CD4-positive, alpha-beta T cell treated with Interleukin-17A for 4 hours (primary cell): Measurements from ENCODE around the gene NMUR1.
"Not testable (repeated sequence)": the region's sequence is repeated elsewhere in the genome, so short reads cannot be mapped to it uniquely, and the experiment has no call there.

ENCODE experiments used
- DNase-seq: peaks from one replicate; pipeline ENCODE4 v3.0.0-alpha.2; 2020; ENCODE audit warnings: mixed read lengths

Gene NMUR1, protein sequence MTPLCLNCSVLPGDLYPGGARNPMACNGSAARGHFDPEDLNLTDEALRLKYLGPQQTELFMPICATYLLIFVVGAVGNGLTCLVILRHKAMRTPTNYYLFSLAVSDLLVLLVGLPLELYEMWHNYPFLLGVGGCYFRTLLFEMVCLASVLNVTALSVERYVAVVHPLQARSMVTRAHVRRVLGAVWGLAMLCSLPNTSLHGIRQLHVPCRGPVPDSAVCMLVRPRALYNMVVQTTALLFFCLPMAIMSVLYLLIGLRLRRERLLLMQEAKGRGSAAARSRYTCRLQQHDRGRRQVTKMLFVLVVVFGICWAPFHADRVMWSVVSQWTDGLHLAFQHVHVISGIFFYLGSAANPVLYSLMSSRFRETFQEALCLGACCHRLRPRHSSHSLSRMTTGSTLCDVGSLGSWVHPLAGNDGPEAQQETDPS

GRCh38 chr2:231530099-231531011, at the start of gene NMUR1:
Gene NMUR1, minus strand, starts transcription at chr2:231530445. Its CDS starts 84 bp downstream, at chr2:231530361.
- peak; percentile 79 for DNase-seq

DNA sequence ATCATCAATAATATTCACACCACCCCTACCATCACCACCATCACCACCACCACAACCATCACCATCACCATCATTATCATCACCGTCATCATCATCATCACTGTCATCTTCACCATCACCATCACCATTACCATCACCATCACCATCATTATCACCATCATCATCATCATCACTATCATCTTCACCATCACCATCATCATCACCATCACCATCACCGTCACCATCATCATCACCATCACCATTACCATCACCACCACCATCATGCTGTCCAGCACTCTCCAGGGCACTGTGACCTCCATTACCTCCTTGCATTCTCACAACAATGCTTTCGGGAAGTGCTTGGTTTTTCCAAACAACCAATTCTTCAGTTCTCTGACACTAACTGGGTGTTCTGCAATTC, 49.3 kb upstream of the NMUR1 start:
- DNase-seq, result no peak

GRCh38 chr2:231578655-231579054, 48.4 kb upstream of the NMUR1 start:
- not testable (repeated sequence) for DNase-seq

DNA sequence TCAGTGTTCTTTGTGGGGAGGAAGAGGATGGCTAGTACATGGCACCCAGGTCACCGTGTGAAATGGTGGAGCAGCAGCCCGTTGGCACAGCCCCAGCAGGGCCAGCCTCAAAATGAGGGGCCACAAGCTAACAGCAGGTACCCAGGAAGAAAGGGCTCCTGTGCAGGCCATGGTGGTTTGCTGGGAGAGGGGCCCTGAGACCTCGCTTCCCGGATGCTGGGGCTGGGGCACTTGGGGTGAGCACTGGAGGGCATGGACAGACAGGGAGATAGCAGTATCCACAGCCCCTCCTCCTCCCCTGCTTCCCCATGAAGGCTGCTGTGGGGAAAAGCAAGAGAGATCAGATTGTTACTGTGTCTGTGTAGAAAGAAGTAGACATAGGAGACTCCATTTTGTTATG, 46.2 kb upstream of the NMUR1 start:
- DNase-seq, result no peak

GRCh38 chr2:231575612-231576256, 45.5 kb upstream of the NMUR1 start:
- DNase-seq, result no peak

DNA sequence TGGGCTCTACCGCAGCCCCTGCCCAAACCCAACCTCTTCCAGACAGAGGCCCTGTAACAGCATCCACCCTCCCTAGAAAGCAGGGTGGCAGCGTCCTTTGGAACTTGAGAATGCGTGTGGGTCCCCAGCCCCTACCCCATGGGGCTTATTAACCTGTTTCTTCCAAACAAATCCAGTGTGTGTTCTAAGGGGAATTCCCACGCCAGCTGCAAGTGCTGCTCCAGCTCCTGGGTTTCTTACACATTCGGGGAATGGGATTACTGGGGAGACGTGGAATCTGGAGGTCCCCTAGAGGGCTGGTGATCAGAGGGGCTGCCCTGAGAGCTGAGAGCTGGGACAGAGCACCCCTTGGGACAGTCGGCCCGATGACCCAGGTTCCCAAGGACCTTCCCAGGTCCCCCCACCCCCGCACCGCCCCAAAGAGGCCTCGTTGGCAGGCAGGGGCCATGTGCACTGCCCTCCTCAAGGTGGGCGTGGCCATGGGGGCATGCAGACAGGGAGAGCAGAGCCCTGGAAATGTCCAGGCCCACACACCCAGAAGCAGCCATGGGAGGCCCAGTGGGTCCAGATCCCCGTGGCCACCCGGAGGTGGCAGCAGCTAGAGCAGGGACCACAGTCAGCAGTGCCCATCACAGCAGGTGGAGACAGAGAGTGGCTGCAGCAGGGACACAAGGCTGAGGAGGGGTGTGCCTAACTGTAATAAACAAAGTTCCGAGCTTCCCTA, 43.6 kb upstream of the NMUR1 start:
- DNase-seq, result no peak

GRCh38 chr2:231573096-231573495, 42.9 kb upstream of the NMUR1 start:
- DNase-seq, result no peak

- no peak for DNase-seq
Observed at GRCh38 chr2:231571661-231572191, 41.5 kb upstream of the NMUR1 start.

- not testable (repeated sequence) for DNase-seq
Observed at GRCh38 chr2:231570915-231571314, 40.7 kb upstream of the NMUR1 start.

DNA sequence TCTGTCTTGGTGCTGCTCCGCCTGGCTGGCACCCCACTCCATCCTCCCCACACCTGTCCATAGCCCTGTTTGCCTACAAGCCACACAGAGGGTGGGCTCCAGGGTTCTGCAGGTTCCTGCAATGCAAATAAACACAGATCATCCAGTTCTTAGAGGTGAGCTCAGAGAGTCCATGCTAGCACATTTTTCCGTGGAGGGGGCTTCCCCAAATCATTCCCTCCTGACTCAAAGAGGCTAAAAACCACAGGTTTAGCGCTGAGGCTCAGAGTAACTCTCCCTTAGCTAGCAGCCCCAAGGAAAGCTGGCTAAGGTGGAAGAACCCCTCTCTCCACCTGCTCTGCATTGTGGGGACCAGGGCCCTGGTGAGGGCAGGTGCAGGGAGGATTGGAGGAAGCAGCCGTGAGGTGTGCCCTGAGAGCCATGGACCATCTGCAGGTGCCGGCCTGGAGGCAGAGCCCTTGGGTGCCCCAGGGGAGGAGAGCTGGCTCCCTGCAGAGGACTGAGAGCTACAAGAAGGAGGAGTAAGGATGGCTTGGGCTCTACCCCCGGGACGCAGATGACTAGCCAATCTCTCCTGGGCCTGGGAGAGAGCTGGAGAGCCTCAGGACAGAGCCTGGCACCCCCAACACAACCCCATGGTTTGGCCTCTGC, 38.7 kb upstream of the NMUR1 start:
- no peak for DNase-seq

DNA sequence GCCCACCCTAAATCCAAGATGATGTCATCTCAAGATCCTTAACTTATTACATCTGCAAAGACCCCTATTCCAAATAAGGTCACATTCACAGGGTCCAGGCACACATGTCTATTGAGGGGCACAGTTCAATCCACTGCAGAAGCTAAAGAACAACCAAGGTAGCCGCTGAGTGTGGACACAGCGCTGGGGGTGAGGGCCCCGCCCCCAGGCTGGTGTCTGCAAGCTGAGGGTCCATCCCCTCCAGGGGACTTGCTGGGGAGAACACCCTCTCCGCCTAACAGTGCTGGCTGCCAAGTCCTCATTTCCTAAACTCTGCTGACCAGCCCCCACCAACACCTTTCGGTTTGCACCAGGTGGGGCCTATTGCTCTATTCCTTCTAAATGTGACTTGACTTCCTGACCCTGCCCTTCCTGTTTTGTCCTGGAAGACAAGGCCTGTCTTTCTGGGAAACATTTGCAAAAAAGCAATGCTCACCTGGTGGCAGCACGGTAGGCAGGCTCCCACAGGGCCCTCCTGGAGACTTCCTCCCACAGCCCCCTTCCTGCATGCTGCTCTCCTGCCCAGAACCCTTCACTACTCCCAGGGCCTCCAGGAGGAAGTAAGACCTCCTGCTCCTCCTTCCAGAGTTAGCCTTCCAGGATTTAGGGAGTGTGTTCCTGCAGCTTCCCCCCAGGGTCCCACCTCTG, 38.0 kb upstream of the NMUR1 start:
- no peak for DNase-seq

DNA sequence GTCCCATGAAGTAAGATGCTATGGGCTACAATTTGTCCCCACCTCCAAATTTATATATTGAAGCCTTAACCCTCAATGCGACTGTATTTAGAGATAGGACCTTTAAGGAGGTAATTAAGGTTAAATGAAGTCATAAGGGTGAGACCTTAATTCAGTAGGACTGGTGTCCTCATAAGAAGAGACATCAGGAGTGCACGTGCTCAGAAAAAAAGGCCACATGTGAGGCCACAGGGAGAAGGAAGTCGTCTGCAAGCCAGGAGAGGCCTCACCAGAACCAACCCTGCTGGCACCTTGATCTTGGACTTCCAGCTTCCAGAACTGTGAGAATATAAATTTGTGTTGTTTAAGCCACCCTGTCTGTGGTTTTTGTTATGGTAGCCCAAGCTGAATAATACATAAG, 36.9 kb upstream of the NMUR1 start:
- DNase-seq, result no peak

GRCh38 chr2:231565887-231566594, 35.8 kb upstream of the NMUR1 start:
- no peak for DNase-seq

- peak; percentile 17 for DNase-seq
Observed at GRCh38 chr2:231563378-231563961, 33.2 kb upstream of the NMUR1 start.

GRCh38 chr2:231557571-231558217, 27.4 kb upstream of the NMUR1 start:
- peak; percentile 64 for DNase-seq

DNA sequence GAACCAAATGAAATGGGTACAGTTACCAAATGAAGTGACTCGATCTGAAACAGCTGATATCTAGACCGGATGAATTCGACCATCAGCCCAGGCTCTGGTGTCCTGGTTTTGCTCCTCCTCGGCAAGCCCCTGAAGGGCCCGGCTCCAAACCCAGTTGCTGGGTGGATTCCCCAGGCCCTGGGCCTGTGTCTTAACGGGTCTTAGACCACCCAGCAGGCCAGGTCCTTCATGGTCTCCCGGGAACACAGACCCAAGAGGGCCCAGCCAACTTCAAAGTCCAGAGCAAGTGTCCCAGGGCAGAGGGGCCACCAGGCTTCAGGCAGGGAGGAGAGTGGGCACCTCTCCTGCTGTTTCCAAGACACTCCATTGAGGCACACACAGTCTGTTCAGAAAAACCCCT, 26.7 kb upstream of the NMUR1 start:
- DNase-seq, result no peak

- DNase-seq, result not testable (repeated sequence)
Observed at GRCh38 chr2:231556496-231556895, 26.3 kb upstream of the NMUR1 start.

- DNase-seq, result no peak
Observed at GRCh38 chr2:231554748-231555545, 24.7 kb upstream of the NMUR1 start.

DNA sequence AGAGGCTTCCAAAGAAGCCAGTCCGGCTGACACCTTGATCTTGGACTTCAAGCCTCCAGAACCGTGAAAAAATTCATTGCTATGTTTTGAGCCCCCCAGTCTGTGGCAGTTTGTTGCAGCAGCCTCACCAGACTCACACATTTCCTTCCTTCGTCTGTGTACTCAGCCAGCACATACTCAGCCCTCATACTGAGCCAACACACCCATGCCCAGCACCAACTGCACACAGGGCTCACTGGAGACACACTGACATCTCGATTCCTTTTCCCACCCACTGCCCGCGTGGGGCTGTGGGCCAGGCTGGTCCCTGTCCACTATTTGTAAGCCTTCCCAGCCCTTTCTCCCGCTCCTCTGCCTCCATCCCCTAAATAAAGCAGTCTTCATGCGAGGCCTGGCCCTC, 24.1 kb upstream of the NMUR1 start:
- no peak for DNase-seq
